ENCODE data around the gene TNS3. TPM values are rescaled to one million over a fixed set of nuclear protein-coding genes. Genes with fewer than 3 reads are reported as not detected.

TNS3 gene
- polyA plus RNA-seq, 1 of the 3 experiments (the other 2 are of a cell fraction), result 72.3 TPM

DNA sequence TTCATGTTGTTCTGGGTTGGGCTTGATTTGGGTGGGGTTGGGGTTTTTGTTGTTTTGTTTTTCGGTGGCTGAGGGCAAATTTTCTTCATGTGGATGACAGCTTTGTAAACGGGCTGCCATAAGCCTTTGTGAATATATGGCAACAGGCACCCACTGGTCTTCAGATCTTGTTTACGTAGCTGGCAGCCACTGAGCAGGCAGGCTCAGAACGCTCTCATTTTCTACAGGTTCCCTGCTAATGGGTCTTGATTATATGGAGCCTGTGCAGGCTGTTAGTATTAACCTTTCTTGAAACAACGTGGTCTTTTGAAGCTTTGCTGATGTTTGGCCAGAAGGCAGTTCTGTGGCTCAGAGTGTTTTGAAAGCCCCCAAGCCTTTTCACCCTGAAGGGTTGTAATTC, 199.7 kb downstream of the TNS3 start:
- H3K4me1 ChIP-seq (ENCODE audit: control insufficient read depth in 1 of 2, insufficient read depth in 2 of 2, low read depth in 1 of 2, low read length in 1 of 2), result peaks cover 10 to 14% of the 10 kb centered on the region in 2 experiments; a peak in 3 of 4 replicates
- H3K4me2 ChIP-seq, result no peak overlapping the region
- H3K9ac ChIP-seq, result no peak overlapping the region
- peaks cover 23% of the 10 kb centered on the region for H4K20me1 ChIP-seq (ENCODE audit: insufficient read depth)
- H3K27me3 ChIP-seq (ENCODE audit: insufficient read depth), result no peaks in the 10 kb centered on the region
- peaks cover 16% of the 10 kb centered on the region for H3F3A ChIP-seq (replicated peaks; ENCODE audit: insufficient read depth)
- H3K36me3 ChIP-seq (replicated peaks in 1 of 2; ENCODE audit: control insufficient read depth in 1 of 2, insufficient read depth in 2 of 2, low read length in 1 of 2), result peaks cover 0 to 59% of the 10 kb centered on the region in 2 experiments
- DNase-seq, result no peak
- H2AFZ ChIP-seq (ENCODE audit: low read depth), result no peak overlapping the region
- TF ChIP-seq GATA2 (CRISPR knock-in tag; IDR thresholded peaks at IDR 0.05) (no peak), JUND (IDR thresholded peaks at IDR 0.05) (no peak), NFIC (IDR thresholded peaks at IDR 0.05; ENCODE audit: borderline replicate concordance) (no peak)
- TF ChIP-seq, protein P1, sequence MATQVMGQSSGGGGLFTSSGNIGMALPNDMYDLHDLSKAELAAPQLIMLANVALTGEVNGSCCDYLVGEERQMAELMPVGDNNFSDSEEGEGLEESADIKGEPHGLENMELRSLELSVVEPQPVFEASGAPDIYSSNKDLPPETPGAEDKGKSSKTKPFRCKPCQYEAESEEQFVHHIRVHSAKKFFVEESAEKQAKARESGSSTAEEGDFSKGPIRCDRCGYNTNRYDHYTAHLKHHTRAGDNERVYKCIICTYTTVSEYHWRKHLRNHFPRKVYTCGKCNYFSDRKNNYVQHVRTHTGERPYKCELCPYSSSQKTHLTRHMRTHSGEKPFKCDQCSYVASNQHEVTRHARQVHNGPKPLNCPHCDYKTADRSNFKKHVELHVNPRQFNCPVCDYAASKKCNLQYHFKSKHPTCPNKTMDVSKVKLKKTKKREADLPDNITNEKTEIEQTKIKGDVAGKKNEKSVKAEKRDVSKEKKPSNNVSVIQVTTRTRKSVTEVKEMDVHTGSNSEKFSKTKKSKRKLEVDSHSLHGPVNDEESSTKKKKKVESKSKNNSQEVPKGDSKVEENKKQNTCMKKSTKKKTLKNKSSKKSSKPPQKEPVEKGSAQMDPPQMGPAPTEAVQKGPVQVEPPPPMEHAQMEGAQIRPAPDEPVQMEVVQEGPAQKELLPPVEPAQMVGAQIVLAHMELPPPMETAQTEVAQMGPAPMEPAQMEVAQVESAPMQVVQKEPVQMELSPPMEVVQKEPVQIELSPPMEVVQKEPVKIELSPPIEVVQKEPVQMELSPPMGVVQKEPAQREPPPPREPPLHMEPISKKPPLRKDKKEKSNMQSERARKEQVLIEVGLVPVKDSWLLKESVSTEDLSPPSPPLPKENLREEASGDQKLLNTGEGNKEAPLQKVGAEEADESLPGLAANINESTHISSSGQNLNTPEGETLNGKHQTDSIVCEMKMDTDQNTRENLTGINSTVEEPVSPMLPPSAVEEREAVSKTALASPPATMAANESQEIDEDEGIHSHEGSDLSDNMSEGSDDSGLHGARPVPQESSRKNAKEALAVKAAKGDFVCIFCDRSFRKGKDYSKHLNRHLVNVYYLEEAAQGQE (IDR thresholded peaks at IDR 0.05; ENCODE audit: low read depth, low read length), result no peak
- TF ChIP-seq, protein P2, sequence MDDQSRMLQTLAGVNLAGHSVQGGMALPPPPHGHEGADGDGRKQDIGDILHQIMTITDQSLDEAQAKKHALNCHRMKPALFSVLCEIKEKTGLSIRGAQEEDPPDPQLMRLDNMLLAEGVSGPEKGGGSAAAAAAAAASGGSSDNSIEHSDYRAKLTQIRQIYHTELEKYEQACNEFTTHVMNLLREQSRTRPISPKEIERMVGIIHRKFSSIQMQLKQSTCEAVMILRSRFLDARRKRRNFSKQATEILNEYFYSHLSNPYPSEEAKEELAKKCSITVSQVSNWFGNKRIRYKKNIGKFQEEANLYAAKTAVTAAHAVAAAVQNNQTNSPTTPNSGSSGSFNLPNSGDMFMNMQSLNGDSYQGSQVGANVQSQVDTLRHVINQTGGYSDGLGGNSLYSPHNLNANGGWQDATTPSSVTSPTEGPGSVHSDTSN (IDR thresholded peaks at IDR 0.05), result no peak
- H3K4me3 ChIP-seq (ENCODE audit: low read depth in 2 of 2, low read length in 1 of 2), result no peak overlapping the region
- H3K9me2 ChIP-seq, result no peaks in the 10 kb centered on the region
- no peaks in the 10 kb centered on the region for H3K9me3 ChIP-seq
- 74% methylated on average over 5 of the region's 5 CpGs for WGBS (ENCODE audit: low lambda C conversion rate)
- H3K27ac ChIP-seq (ENCODE audit: low read depth in 2 of 2, low read length in 1 of 2), result no peak overlapping the region
- ChIA-PET CTCF (interaction anchor here (2.0 kb wide), 1 partner anchor 116 kb away, joined by 8 read pairs; no protein-coding TSS in a partner anchor), POLR2A (no interaction called here)
- no peaks in the 10 kb centered on the region for H3K79me2 ChIP-seq (ENCODE audit: insufficient read depth)

DNA sequence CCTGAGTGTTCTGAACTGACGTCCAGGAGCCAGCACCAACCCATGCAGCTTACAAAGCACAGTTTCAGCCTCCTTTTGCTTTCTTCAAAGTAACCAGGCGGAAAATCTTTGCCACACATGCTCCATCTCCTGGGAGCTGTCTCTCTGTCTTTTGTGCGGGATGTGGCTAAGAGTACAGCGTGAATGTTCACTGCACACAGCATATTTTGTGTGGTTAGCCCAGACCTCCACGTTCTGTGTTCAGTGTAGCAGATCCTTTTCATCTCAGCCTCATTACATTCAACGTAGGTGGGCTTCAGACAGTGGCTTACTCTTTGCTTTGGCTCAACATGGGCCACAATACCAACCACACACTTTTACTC, 200.8 kb downstream of the TNS3 start:
- peaks cover 25% of the 10 kb centered on the region for H4K20me1 ChIP-seq (ENCODE audit: insufficient read depth)
- TF ChIP-seq, protein P3, sequence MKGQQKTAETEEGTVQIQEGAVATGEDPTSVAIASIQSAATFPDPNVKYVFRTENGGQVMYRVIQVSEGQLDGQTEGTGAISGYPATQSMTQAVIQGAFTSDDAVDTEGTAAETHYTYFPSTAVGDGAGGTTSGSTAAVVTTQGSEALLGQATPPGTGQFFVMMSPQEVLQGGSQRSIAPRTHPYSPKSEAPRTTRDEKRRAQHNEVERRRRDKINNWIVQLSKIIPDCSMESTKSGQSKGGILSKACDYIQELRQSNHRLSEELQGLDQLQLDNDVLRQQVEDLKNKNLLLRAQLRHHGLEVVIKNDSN (IDR thresholded peaks at IDR 0.05; ENCODE audit: borderline replicate concordance, low read depth), result no peak
- TF ChIP-seq MEF2A (IDR thresholded peaks at IDR 0.05; ENCODE audit: borderline replicate concordance, low read depth) (no peak), TAF1 (IDR thresholded peaks at IDR 0.05; ENCODE audit: borderline replicate concordance, low read depth, low read length) (no peak), YY1 (IDR thresholded peaks at IDR 0.05; ENCODE audit: low read depth) (no peak), FOXJ3 (CRISPR knock-in tag; IDR thresholded peaks at IDR 0.05) (no peak), GATA2 (CRISPR knock-in tag; IDR thresholded peaks at IDR 0.05) (no peak), FOSL2 (IDR thresholded peaks at IDR 0.05; ENCODE audit: borderline replicate concordance, low read depth) (no peak), JUND (IDR thresholded peaks at IDR 0.05) (no peak), RFX5 (IDR thresholded peaks at IDR 0.05; ENCODE audit: low read length) (no peak), RAD21 (IDR thresholded peaks at IDR 0.05; ENCODE audit: low read length) (no peak)
- TF ChIP-seq, protein P4, sequence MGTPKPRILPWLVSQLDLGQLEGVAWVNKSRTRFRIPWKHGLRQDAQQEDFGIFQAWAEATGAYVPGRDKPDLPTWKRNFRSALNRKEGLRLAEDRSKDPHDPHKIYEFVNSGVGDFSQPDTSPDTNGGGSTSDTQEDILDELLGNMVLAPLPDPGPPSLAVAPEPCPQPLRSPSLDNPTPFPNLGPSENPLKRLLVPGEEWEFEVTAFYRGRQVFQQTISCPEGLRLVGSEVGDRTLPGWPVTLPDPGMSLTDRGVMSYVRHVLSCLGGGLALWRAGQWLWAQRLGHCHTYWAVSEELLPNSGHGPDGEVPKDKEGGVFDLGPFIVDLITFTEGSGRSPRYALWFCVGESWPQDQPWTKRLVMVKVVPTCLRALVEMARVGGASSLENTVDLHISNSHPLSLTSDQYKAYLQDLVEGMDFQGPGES (IDR thresholded peaks at IDR 0.05; ENCODE audit: low read depth, low read length), result no peak
- TF ChIP-seq, protein P5, sequence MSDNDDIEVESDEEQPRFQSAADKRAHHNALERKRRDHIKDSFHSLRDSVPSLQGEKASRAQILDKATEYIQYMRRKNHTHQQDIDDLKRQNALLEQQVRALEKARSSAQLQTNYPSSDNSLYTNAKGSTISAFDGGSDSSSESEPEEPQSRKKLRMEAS (IDR thresholded peaks at IDR 0.05; ENCODE audit: low read depth), result no peak
- H3K79me2 ChIP-seq (ENCODE audit: insufficient read depth), result no peaks in the 10 kb centered on the region
- H3K4me1 ChIP-seq (ENCODE audit: control insufficient read depth in 1 of 2, insufficient read depth in 2 of 2, low read depth in 1 of 2, low read length in 1 of 2), result peaks cover 10 to 14% of the 10 kb centered on the region in 2 experiments; a peak in 3 of 4 replicates
- no peak overlapping the region for H3K27ac ChIP-seq (ENCODE audit: low read depth in 2 of 2, low read length in 1 of 2)
- WGBS (ENCODE audit: low lambda C conversion rate), result 92% methylated on average over 6 of the region's 6 CpGs
- H3K4me3 ChIP-seq (ENCODE audit: low read depth in 2 of 2, low read length in 1 of 2), result no peak overlapping the region
- H3K9me2 ChIP-seq, result no peaks in the 10 kb centered on the region
- H3K36me3 ChIP-seq (replicated peaks in 1 of 2; ENCODE audit: control insufficient read depth in 1 of 2, insufficient read depth in 2 of 2, low read length in 1 of 2), result peaks cover 0 to 57% of the 10 kb centered on the region in 2 experiments
- no peaks in the 10 kb centered on the region for H3K9me3 ChIP-seq
- POLR2A ChIA-PET, result no interaction called here
- no peak overlapping the region for H3K4me2 ChIP-seq
- CTCF ChIA-PET, result no interaction called here
- H2AFZ ChIP-seq (ENCODE audit: low read depth), result no peak overlapping the region
- H3F3A ChIP-seq (replicated peaks; ENCODE audit: insufficient read depth), result peaks cover 16% of the 10 kb centered on the region
- H3K27me3 ChIP-seq (ENCODE audit: insufficient read depth), result no peaks in the 10 kb centered on the region
- H3K9ac ChIP-seq, result no peak overlapping the region
- DNase-seq, result no peak

All from SK-N-SH (cell line).